C4-2B (cell line): ENCODE measurements around the gene MTUS2.

Experiments used
- ZFX ChIP-seq: fragments of 450-650 bp; IDR thresholded peaks from 2 replicates; pipeline ENCODE4 v1.6.1; 2017
- TF ChIP-seq, protein P1 (sequence below): fragments of 450-650 bp; conservative IDR thresholded peaks from 2 replicates; pipeline ENCODE4 v1.5.1; 2017; ENCODE audit warnings: mild to moderate bottlenecking

DNA sequence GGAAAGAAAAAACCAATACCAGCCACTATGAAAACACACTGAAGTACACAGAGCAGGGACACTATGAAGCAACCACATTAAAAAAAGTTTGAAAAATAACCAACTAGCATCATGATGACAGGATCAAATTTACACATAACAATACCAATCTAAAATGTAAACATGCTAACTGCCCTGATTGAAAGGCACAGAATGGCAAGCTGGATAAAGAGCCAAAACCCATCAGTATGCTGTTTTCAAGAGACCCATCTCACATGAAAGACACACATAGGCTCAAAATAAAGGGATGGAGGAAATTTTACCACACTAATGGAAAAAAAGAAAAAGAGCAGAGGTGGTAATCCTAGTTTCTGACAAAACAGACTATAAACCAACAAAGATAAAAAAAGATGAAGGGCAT lies 484.0 kb downstream of the MTUS2 start:
- TF ChIP-seq, protein P1, sequence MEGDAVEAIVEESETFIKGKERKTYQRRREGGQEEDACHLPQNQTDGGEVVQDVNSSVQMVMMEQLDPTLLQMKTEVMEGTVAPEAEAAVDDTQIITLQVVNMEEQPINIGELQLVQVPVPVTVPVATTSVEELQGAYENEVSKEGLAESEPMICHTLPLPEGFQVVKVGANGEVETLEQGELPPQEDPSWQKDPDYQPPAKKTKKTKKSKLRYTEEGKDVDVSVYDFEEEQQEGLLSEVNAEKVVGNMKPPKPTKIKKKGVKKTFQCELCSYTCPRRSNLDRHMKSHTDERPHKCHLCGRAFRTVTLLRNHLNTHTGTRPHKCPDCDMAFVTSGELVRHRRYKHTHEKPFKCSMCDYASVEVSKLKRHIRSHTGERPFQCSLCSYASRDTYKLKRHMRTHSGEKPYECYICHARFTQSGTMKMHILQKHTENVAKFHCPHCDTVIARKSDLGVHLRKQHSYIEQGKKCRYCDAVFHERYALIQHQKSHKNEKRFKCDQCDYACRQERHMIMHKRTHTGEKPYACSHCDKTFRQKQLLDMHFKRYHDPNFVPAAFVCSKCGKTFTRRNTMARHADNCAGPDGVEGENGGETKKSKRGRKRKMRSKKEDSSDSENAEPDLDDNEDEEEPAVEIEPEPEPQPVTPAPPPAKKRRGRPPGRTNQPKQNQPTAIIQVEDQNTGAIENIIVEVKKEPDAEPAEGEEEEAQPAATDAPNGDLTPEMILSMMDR = no peak
- TF ChIP-seq ZFX = no peak
